Activated T-helper 1 cell treated with anti-CD3 and anti-CD28 coated beads, Interleukin-2, amount 50 U/mL, for 16 hours (primary cell): ENCODE data around the gene KLC4.
"Not testable (repeated sequence)": the region's sequence is repeated elsewhere in the genome, so short reads cannot be mapped to it uniquely, and the experiment has no call there.

ENCODE experiments used
- DNase-seq, 2 donors: peaks; one replicate each; pipeline ENCODE4 v3.0.0-alpha.2; 2020; ENCODE audit warnings: low read depth in 1 of 2, low spot score in 1 of 2

The KLC4 gene

DNA sequence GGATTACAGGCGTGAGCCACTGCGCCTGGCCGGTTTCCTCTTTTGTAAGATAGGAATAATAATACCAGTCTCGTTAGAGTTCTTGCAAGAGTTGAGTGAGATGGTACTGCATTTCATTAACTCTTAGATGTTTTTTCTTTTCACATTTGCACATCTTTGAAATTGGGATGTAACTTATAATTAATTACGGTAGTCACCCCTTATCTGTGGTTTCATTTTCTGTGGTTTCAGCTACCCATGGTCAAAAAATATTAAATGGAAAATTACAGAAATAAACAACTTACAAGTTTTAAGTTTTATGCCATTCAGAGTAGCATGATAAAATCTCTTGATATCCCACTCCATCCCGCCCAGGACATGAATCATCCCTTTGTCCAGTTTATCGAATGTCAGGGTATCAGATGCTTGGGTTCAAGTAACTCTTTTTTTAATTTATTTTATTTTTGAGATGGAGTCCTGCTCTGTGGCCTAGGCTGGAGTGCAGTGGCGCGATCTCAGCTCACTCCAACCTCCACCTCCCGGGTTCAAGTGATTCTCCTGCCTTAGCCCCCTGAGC, 32.1 kb downstream of the KLC4 start:
- no peak for DNase-seq

DNA sequence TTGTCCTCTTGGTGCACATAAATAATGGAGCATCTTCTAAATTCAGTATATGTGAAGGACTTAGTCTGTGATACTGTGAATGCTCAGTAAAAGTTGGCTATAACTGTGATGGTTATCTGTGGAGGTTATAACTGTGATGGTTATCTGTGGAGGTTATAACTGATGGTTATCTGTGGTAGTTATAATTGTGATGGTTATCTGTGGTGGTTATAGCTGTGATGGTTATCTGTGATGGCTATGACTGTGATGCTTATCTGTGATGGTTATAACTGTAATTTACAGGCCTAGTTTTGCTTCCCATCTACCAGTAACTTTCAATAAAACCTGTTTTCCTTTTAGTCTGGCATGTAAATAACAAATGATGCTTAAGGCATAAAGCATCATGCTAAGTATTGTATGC, 33.2 kb downstream of the KLC4 start:
- no peak for DNase-seq

DNA sequence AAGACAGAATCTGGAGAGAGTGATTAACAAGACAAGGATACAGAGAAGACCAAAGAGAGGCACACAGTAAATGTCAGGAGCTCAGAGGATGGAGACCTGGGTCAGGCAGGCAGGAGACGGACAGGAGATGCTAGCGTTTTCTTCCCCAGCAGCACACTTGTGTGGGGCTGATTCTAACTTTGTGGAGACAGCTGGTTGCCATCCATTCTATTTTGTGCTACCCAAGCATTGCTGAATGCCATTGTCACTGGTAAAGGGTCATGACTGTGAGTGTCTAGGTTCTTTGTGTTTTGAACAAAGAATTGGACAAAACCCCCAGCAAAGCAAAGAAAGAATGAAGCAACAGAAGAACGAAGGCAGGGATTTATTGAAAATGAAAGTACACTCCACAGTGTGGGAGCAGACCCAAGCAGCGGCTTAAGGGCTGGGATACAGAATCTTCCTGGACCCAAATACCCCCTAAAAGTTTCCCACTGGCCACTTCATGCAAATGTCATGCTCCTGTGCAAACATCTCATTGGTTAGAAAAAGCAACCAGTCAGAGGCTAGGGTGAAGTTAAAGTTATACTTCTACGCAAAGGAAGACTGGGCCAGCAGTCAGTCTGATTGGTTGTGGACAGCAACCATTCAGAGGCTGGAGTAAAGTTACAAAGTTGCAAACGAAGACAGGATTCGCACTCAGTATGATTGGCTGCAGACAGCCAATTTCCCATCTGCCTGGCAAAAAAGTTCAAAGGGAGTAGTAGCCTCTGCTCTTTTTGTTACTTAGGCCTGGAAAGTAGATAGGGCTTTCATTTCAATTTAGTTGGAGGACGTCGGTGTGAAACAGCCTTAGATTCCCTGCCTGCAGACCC, 34.2 kb downstream of the KLC4 start:
- no peak for DNase-seq

DNA sequence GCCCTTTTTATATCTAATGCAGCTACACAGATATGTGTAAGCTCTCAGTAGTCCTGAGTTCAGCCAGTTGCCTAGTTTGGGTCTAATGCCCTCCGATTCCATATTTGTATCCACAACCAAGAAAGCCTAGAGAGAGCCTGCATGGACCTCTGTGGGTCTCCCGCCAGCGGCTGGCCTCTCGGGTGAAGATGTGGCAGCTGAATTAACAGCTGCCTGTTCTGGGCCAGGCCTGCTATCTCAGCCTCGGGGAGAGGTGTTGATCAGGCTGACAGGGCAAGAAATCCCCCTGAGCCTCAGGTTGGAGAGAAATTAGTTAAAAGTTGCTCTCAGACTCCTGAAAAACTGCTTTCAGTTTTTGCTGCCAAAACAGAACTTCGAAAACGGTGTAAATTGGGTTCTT, 36.5 kb downstream of the KLC4 start:
- DNase-seq = no peak

DNA sequence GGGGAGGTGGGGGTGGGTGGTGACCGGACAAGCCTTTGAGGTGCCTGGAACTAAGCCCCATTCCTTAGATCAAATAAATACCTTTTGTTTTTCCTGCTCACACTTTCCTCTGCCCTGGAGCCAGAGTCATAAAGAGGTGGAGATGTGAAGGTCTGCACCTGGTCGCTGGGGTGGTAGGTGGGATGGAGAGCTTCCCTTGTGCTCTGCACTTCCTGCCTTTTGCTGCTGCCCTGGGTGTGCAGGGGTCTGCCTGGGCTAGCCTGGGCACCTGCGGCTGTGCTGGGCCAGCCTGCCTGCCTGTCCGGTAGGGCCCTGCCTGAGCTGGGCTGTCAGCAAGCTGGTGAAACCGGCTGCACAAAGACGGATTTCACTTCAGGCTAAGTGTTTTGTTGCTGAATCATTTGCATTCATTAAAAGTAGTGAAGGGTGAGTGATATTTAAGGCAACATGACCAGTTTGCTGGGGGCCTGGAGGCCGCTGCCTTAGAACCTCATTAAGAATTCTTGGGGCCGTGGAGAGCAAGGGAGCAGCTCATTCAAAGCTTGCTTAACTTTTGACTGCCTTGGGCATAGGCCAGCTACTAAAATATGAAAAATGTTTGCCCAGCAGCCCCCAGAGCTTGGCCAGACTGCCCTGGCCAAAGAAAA, 37.1 kb downstream of the KLC4 start:
- no peak for DNase-seq

- DNase-seq = no peak
Observed at GRCh38 chr6:43097098-43097489, 37.7 kb downstream of the KLC4 start.

DNA sequence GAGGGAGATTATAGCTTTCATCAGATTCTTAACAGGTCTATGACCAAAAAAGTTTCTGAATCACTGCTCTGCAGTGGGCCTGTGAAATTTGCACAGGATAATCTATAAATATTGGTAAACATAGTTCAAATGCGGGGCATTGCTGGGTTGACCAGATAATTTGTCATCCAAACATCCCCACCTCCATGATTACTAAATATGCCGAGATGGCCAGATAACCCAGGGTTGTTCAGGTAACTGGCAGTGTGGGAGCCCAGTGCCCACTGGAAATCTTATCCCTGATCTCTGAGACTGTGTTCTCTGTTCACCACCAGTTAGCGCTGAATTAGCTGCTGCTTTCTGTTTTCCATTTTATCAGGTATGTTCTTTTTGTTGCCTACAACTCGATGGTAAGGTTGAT, 38.1 kb downstream of the KLC4 start:
- no peak for DNase-seq

GRCh38 chr6:43101497-43101896, 42.1 kb downstream of the KLC4 start:
- DNase-seq = no peak

GRCh38 chr6:43103253-43103876, 43.9 kb downstream of the KLC4 start:
- DNase-seq = no peak

- DNase-seq = no peak
Observed at GRCh38 chr6:43105538-43106222, 46.2 kb downstream of the KLC4 start.

DNA sequence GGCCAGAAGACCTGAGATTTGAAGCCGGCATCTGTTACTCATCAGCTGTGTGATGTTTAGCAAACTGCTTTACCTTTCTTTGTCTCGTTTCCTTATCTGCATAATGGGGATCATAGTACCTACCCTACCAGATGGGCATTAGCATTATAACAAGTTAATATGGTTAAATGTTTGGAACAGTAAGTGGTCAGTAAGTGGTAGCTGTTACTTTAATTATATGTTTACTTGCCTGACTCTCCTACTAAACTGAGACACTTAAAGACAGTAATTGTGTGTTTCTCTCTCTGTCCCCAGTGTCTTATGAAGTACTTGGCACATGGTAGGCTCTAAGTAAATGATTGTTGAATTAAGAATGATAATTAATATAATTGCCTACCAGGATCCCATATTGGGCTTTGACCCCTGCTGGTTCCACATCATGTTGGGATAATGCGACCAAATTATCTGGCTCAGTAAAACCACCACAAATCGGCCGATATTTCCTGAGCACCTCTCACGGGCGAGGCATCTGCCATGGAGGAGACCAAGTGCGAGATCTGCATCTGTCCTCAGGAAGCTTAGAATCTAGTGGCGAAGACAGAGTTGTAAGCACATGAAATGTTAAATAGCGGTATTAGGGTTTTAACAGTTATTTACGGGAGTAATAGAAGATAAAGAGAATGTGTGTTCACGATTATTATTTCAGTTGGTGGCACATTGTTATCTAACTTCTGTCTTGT, 48.1 kb downstream of the KLC4 start:
- DNase-seq = no peak

DNA sequence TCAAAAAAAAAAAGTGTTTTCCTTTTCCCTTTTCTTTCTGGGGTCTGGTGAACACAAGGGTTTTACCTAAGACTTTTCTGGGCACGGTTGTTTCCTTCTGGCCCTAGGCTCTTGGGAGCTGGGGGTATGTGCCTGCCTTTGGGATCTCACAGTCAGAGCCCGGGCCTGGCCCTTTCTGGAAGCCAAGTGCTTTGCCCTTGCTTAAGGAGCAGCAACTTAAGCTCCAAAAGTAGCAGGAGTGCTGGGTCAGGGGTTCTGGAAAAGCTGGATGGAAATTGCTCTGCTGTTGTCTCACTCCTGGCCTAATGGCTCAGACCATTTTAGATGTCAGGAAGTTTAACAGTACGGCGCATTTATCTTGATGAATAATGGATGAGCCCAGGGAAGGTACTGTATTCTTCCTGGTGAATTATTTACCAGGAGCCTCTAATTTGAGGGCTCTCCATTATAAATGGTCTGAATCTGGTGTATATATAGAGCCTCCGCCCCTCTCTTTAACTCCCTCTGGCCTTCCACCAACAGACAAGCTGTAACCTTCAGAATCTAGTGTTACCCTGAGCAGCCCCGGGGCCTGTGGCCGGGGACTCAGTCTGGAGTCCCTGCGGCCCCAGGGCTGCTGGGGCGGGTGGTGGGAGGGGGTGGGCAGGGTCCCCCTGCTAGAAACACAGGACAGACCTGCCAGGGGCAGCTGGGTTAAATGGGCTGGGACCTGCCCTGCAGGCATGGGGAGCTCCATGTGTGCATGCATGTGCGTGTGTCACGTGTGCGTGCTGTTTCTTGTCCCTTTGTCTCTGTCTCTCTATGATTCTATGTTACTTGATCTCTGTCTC, 54.2 kb downstream of the KLC4 start:
- DNase-seq = no peak

- no peak for DNase-seq
Observed at GRCh38 chr6:43115365-43115764, 55.9 kb downstream of the KLC4 start.

DNA sequence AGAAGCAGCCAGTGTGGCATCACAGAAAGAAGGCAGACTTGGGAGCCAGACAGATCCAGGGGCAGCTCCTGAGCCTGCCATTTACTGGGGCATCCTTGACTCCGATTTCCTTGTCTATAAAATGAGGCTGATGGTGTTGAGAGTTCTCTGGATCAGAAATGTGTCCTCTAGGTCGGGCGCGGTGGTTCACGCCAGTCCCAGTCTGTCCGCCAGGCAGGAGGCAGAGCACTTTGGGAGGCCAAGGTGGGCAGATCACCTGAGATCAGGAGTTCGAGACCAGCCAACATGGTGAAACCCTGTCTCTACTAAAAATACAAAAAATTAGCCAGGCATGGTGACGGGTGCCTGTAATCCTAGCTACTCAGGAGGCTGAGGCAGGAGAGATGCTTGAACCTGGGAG, 58.0 kb downstream of the KLC4 start:
- not testable (repeated sequence) for DNase-seq

DNA sequence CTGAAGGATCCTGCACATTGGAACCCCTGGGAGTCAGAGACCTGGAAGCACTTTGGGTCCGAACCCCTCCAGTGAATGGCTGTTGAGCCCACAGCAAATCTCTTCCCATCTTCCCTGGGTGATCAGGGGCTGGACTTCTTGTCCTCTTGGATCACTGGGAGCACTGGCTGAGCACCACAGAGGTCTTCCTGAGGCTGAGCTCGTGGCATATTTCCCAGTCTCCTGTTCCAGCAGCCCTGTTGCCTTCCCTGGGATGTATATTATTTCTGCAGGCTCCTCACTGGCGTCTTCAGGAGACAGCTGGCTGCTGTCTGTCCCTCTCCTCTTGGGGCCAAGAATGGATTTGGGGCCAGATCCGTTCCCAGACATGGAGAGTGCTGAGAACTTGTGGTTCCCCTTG, 60.1 kb downstream of the KLC4 start:
- DNase-seq = no peak

DNA sequence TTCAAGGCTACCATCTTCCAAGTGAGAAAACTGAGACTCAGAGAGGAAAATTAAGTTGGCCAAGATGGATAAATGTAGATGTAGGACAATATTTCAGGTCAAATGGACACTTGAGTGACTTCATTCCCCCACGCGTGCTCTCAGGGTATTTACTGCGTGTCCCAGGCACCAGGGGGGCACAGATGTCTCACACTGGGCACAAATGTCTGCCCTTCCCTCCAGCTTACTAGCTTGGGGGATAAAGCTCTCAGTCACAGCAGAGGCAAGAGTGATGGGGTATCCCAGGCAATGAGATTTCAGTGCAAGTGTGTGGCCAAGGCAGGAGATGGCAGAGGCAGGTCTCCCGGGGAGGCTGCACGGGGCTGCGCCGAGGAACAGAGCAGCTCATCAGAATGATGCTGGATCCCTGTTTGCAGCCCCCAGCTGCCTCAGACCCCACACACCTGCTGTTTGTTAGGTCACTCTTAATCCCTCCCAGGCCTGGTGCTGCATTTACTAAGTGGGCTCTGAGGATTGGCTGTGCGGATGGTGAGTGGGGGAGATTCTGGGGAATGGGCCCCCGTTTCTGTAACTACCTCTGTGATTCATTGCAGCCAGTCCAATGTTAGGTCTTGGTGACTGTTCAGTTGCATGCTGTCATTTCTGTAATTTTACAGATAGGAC, 60.8 kb downstream of the KLC4 start:
- DNase-seq = no peak

DNA sequence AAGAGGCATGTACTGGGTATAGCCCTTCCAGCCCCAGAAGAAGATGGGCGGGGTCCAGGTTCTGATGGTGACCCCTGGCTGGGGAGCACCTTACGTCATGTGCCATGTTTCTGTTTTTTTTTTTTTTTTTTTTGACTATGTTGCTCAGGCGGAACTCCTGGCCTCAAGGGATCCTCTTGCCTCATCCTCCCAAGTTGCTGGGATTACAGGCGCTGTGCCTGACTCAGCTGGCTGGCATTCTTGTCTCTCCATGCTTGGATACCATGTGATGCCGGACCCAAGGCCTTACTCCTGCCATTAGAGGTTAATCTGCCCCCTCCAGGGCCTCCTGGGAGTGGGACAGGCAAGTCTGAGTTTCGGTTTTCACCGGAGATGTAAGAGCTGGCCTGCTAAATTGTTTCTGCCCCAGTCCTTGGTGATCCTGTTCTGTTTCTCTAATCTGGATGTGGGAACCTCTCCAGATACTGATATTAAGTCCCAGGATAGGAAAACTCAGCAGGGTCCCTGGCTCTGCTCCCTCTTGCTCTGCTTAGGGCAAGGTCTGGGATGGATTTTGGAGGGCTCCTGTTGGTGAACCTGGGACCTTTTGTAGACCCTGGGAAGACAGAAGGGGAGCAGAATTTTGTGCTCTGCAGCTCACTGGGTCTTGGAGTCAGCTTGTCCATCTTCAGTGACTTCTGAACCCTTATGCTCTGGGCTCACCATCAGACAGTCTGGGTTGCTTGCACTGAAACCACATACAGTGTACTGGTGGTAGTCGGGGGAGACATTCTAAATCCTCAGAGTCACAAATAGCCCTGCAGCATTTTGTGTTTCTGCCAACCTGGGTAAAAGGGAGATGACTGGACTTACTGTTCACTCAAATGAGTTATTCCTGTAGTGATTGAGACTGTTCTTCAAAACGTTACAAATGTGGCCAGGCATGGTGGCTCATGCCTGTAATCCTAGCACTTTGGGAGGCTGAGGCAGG, 61.8 kb downstream of the KLC4 start:
- DNase-seq = no peak

DNA sequence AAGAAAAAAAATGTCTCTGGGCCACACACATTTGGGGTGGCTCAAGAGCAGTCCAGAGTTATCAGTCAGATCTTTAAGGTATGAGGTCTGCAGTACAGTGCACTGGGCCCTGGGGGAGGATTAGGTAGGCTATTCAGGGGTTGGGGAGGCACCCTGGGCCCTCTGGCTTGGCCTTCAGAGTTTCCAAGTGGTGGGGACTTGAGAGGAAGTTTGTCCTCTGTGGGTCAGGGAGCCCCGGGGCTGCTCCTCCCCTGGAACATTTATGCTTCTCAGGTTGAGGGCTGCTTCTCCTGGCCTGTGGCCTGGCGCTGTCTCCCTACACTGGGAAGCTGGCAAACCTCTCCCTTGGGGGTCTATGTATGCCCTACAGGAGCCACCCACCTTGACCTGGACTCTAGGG, 62.7 kb downstream of the KLC4 start:
- no peak for DNase-seq
